HCT116 (cell line): Measurements from ENCODE around the gene SUSD5. TPM values are rescaled to one million over a fixed set of nuclear protein-coding genes. Genes with fewer than 3 reads are reported as not detected.

Source experiments
- ATAC-seq: fragments of 200-7000 bp; cut with Tn5 transposase; 2 replicates; pipeline ENCODE4 v1.9.1; 2020; ENCODE audit warnings: mild to moderate bottlenecking, moderate library complexity
- BruUV-seq: library from RNA; stranded (reverse); fragments of 400-500 nt; replicated peaks from 2 replicates; lab custom pipeline; 2021; lab: Mats Ljungman, UMichigan
- CTCF ChIA-PET: fragments of 300-600 bp; sonication (Branson Sonifier 250); formaldehyde crosslinking; loops from one replicate; lab custom pipeline; 2021; ENCODE audit warnings: antibody characterized with exemption; lab: Charles Lee
- POLR2A ChIA-PET: fragments of 300-600, 350-600 bp; sonication (Branson Sonifier 250); formaldehyde crosslinking; loops from one replicate; lab custom pipeline; 2021; ENCODE audit warnings: antibody characterized with exemption; lab: Charles Lee
- RAD21 ChIA-PET, 2 experiments: fragments of 300-600 bp; sonication (Branson Sonifier 250); formaldehyde crosslinking; loops; one replicate each; lab custom pipeline; 2023; ENCODE audit warnings: low total read pairs in 2 of 2; ENCODE audit not compliant: uncharacterized antibody in 2 of 2, unreplicated experiment in 2 of 2, low non-redundant PET in 1 of 2; lab: Charles Lee
- DNase-seq: peaks from one replicate; pipeline ENCODE4 v3.0.0-alpha.2; 2010; ENCODE audit warnings: low read depth, low spot score
- H2AFZ ChIP-seq: fragments of 200-600 bp; shearing (Covaris generic), sonication (generic); 2 replicates; pipeline ENCODE4 v1.6.1; 2017; ENCODE audit warnings: low read depth, mixed run types, mixed read lengths, antibody characterized with exemption, low read length; ENCODE audit not compliant: poor library complexity, severe bottlenecking
- H3K27ac ChIP-seq: 2 replicates; pipeline ENCODE4 v1.5.1; 2012; ENCODE audit warnings: low read depth, low read length
- H3K27me3 ChIP-seq: fragments of 200-600 bp; sonication (generic); 2 replicates; pipeline ENCODE4 v1.6.1; 2016; ENCODE audit warnings: mixed run types, low read length, mixed read lengths; ENCODE audit not compliant: insufficient read depth
- H3K36me3 ChIP-seq, 2 experiments: fragments of 200-500 bp in 1 of 2; fragments of 200-600 bp in 1 of 2; sonication (Bioruptor generic) in 1 of 2; sonication (generic) in 1 of 2; 2 replicates each; pipeline versions ENCODE4 v1.5.1 to v1.6.1; 2014 to 2016; ENCODE audit warnings: low read length in 2 of 2, inconsistent platforms in 1 of 2, mixed read lengths in 1 of 2, mixed run types in 1 of 2; ENCODE audit not compliant: insufficient read depth in 2 of 2, control insufficient read depth in 1 of 2
- H3K4me1 ChIP-seq, 2 experiments: fragments of 200-600 bp in 1 of 2; sonication (generic) in 1 of 2; 2 replicates each; pipeline versions ENCODE4 v1.5.1 to v1.6.1; 2012 to 2017; ENCODE audit warnings: low read length in 2 of 2, inconsistent platforms in 1 of 2, mild to moderate bottlenecking in 1 of 2, mixed read lengths in 1 of 2, mixed run types in 1 of 2, moderate library complexity in 1 of 2; ENCODE audit not compliant: insufficient read depth in 2 of 2, control insufficient read depth in 1 of 2
- H3K4me2 ChIP-seq: fragments of 200-600 bp; sonication (generic); 2 replicates; pipeline ENCODE4 v1.6.1; 2017; ENCODE audit warnings: mixed run types, low read length, mixed read lengths
- H3K4me3 ChIP-seq, 2 experiments: fragments of 200-600 bp in 1 of 2; sonication (generic) in 1 of 2; replicated peaks in 1 of 2; 2 replicates each; pipeline ENCODE4 v1.5.1; 2011 to 2016; ENCODE audit warnings: low read length in 2 of 2, control low read depth in 1 of 2, low read depth in 1 of 2, mild to moderate bottlenecking in 1 of 2, mixed read lengths in 1 of 2, mixed run types in 1 of 2
- H3K79me2 ChIP-seq: fragments of 200-600 bp; sonication (generic); 2 replicates; pipeline ENCODE4 v1.6.1; 2017; ENCODE audit warnings: mild to moderate bottlenecking, mixed run types, low read length, moderate library complexity, mixed read lengths; ENCODE audit not compliant: insufficient read depth
- H3K9ac ChIP-seq: fragments of 200-600 bp; sonication (generic); 2 replicates; pipeline ENCODE4 v1.6.1; 2016; ENCODE audit warnings: low read length, mixed read lengths
- H3K9me2 ChIP-seq: fragments of 200-600 bp; sonication (generic), shearing (Covaris generic); 2 replicates; pipeline ENCODE4 v1.6.1; 2017; ENCODE audit warnings: mixed run types, mild to moderate bottlenecking, moderate library complexity; ENCODE audit not compliant: insufficient read depth
- H3K9me3 ChIP-seq, 2 experiments: fragments of 200-500 bp in 1 of 2; fragments of 200-600 bp in 1 of 2; sonication (Bioruptor generic) in 1 of 2; sonication (generic) in 1 of 2; 2 replicates each; pipeline ENCODE4 v1.6.1; 2014 to 2017; ENCODE audit warnings: low read length in 2 of 2, mixed read lengths in 2 of 2, inconsistent platforms in 1 of 2, low read depth in 1 of 2, mild to moderate bottlenecking in 1 of 2, mixed run types in 1 of 2, moderate library complexity in 1 of 2; ENCODE audit not compliant: control insufficient read depth in 1 of 2, insufficient read depth in 1 of 2
- H4K20me1 ChIP-seq: fragments of 200-600 bp; sonication (generic), shearing (Covaris generic); 2 replicates; pipeline ENCODE4 v1.6.1; 2017; ENCODE audit warnings: mixed run types, mild to moderate bottlenecking, moderate library complexity; ENCODE audit not compliant: insufficient read depth
- TCF7L2 ChIP-seq: IDR thresholded peaks from 2 replicates; pipeline ENCODE4 v1.7.0; 2011; ENCODE audit warnings: borderline replicate concordance, inconsistent platforms; ENCODE audit not compliant: insufficient read depth, insufficient read length; ENCODE audit errors: extremely low read depth
- intact Hi-C: fragments of 100-400 bp; cut with micrococcal nuclease; formaldehyde crosslinking; loops from 2 replicates; pipeline ENCODE4 v1.10.0; 2022
- total RNA-seq: library from RNA; stranded (reverse); gene quantifications from one replicate; pipeline ENCODE4 v1.2.1, GENCODE V29; 2021; ENCODE audit not compliant: unreplicated experiment
- TF ChIP-seq, protein P1 (sequence below): IDR thresholded peaks from 2 replicates; pipeline ENCODE4 v1.6.1; 2012; ENCODE audit warnings: low read depth

The SUSD5 gene
- total RNA-seq, 1 experiment from 2014 or later = not detected

GRCh38 chr3:33145901-33146580, 72.6 kb downstream of the SUSD5 start:
- Histone ChIP-seq H3K79me2 (no peaks in the 10 kb centered on the region), H3K4me2 (no peak overlapping the region), H3K9me2 (no peaks in the 10 kb centered on the region)
- no peak for TF ChIP-seq TCF7L2
- TF ChIP-seq, protein P1, sequence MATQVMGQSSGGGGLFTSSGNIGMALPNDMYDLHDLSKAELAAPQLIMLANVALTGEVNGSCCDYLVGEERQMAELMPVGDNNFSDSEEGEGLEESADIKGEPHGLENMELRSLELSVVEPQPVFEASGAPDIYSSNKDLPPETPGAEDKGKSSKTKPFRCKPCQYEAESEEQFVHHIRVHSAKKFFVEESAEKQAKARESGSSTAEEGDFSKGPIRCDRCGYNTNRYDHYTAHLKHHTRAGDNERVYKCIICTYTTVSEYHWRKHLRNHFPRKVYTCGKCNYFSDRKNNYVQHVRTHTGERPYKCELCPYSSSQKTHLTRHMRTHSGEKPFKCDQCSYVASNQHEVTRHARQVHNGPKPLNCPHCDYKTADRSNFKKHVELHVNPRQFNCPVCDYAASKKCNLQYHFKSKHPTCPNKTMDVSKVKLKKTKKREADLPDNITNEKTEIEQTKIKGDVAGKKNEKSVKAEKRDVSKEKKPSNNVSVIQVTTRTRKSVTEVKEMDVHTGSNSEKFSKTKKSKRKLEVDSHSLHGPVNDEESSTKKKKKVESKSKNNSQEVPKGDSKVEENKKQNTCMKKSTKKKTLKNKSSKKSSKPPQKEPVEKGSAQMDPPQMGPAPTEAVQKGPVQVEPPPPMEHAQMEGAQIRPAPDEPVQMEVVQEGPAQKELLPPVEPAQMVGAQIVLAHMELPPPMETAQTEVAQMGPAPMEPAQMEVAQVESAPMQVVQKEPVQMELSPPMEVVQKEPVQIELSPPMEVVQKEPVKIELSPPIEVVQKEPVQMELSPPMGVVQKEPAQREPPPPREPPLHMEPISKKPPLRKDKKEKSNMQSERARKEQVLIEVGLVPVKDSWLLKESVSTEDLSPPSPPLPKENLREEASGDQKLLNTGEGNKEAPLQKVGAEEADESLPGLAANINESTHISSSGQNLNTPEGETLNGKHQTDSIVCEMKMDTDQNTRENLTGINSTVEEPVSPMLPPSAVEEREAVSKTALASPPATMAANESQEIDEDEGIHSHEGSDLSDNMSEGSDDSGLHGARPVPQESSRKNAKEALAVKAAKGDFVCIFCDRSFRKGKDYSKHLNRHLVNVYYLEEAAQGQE = no peak
- TF ChIP-seq, all 23 proteins: peak for 0
- H3K27me3 ChIP-seq = no peaks in the 10 kb centered on the region
- H3K9me3 ChIP-seq = no peaks in the 10 kb centered on the region
- no peak overlapping the region for H2AFZ ChIP-seq
- intact Hi-C loops = no loop called here
- DNase-seq (no peak), ATAC-seq (no peak)
- RAD21 ChIA-PET = no interaction called here
- no peak overlapping the region for H3K27ac ChIP-seq
- H3K36me3 ChIP-seq = 0 out of 4 replicates have a peak, but pooled peaks cover 3% of the 10 kb centered on the region in 2 experiments
- CTCF ChIA-PET = interaction anchor here (1.2 kb wide), 1 partner anchor 10 kb away, joined by 4 read pairs; no protein-coding TSS in a partner anchor
- POLR2A ChIA-PET = interaction anchor here (0.7 kb wide), 1 partner anchor 10 kb away, joined by 3 read pairs; no protein-coding TSS in a partner anchor
- H3K4me3 ChIP-seq = no peak overlapping the region
- no peak overlapping the region for H3K9ac ChIP-seq
- BruUV-seq = no TSS peak
- H3K4me1 ChIP-seq = peaks cover 12 to 15% of the 10 kb centered on the region in 2 experiments; a peak in 2 of 4 replicates
- no peaks in the 10 kb centered on the region for H4K20me1 ChIP-seq
